Immature natural killer cell (primary cell): ENCODE results near the gene SERPINB6. TPM values are rescaled to one million over a fixed set of nuclear protein-coding genes. Genes with fewer than 3 reads are reported as not detected.
A peak's percentile ranks its signal among the peaks of the same experiment; 100 is the strongest.
"Not testable (repeated sequence)": the region's sequence is repeated elsewhere in the genome, so short reads cannot be mapped to it uniquely, and the experiment has no call there.

Experiments used
- DNase-seq, 3 donors: peaks; one replicate each; pipeline ENCODE4 v3.0.0; 2022; ENCODE audit warnings: mixed read lengths in 1 of 3
- H3K27ac Mint-ChIP-seq, 6 donors: one replicate each; pipeline ENCODE4 v1.8.0; 2020; ENCODE audit warnings: mixed read lengths in 6 of 6, mild to moderate bottlenecking in 5 of 6, inconsistent platforms in 4 of 6, moderate library complexity in 3 of 6
- H3K27me3 Mint-ChIP-seq, 3 donors: one replicate each; pipeline ENCODE4 v1.8.0; 2020 to 2021; ENCODE audit warnings: low read depth in 3 of 3, mild to moderate bottlenecking in 3 of 3, mixed read lengths in 3 of 3, moderate library complexity in 3 of 3, inconsistent platforms in 1 of 3
- H3K36me3 Mint-ChIP-seq, 3 donors: one replicate each; pipeline ENCODE4 v1.8.0; 2020; ENCODE audit warnings: mixed read lengths in 3 of 3, inconsistent platforms in 2 of 3, mild to moderate bottlenecking in 2 of 3
- H3K4me1 Mint-ChIP-seq, 2 donors: one replicate each; pipeline ENCODE4 v1.8.0; 2020; ENCODE audit warnings: inconsistent platforms in 2 of 2, mild to moderate bottlenecking in 2 of 2, mixed read lengths in 2 of 2, moderate library complexity in 1 of 2
- H3K4me3 Mint-ChIP-seq, 5 donors: one replicate each; pipeline ENCODE4 v1.8.0; 2020; ENCODE audit warnings: mild to moderate bottlenecking in 5 of 5, mixed read lengths in 5 of 5, inconsistent platforms in 3 of 5, moderate library complexity in 3 of 5
- H3K9me3 Mint-ChIP-seq, 6 donors: one replicate each; pipeline ENCODE4 v1.8.0; 2020; ENCODE audit warnings: mild to moderate bottlenecking in 6 of 6, mixed read lengths in 6 of 6, inconsistent platforms in 4 of 6, moderate library complexity in 3 of 6
- polyA plus RNA-seq, 3 donors: library from polyadenylated mRNA; unstranded; fragments of 300-500 nt; fragmentation: Illumina TruSeq; gene quantifications; one replicate each; pipeline ENCODE4 v1.2.3, GENCODE V29; 2021

The SERPINB6 gene
- polyA plus RNA-seq, 3 donors from 2014 or later = 196 to 243 (median 199) TPM

DNA sequence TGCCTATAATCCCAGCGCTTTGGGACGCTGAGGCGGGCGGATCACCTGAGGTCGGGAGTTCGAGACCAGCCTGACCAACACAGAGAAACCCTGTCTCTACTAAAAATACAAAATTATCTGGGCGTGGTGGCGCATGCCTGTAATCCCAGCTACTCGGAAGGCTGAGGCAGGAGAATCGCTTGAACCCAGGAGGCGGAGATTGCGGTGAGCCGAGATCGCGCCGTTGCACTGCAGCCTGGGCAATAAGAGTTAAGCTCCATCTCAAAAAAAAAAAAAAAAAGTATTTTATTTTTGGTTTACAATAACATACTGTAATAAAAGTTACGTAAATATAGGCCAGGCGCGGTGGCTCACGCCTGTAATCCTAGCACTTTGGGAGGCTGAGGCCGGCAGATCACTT lies 29.3 kb downstream of the SERPINB6 start:
- not testable (repeated sequence) for H3K9me3 Mint-ChIP-seq, H3K36me3 Mint-ChIP-seq, DNase-seq
- H3K4me1 Mint-ChIP-seq = peaks cover 60 to 80% of the 10 kb centered on the region in 2 donors
- H3K27ac Mint-ChIP-seq = peak overlapping the region; percentile 93 to 97 (median 96)
- peaks cover 12 to 27% (median 19%) of the 10 kb centered on the region in 3 donors for H3K27me3 Mint-ChIP-seq
- peak overlapping the region in 4 of 5 donors; percentile 70 to 85 (median 80) for H3K4me3 Mint-ChIP-seq

DNA sequence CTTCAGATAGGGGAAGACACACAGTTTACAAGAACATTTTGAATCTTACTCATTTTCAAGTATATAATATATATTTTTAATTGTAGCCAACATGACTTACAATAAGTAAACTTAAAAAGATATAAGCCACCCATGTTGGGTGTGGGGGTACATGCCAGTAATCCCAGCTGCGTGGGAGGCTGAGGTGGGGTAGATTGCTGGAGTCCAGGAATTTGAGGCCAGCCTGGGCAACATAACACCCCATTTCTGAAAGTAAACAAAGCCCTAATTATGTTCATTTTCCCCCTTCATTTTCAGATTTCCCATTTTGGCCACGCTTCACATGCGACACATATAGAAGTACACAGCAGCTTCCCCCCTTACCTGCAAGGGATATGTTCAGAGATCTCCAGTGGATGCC lies 30.5 kb downstream of the SERPINB6 start:
- peak overlapping the region; percentile 62 to 85 (median 79) for H3K4me3 Mint-ChIP-seq
- peaks cover 0 to 11% (median 2%) of the 10 kb centered on the region in 3 donors for H3K36me3 Mint-ChIP-seq
- H3K27me3 Mint-ChIP-seq = peaks cover 17 to 30% (median 29%) of the 10 kb centered on the region in 3 donors
- peaks cover 70 to 88% of the 10 kb centered on the region in 2 donors for H3K4me1 Mint-ChIP-seq
- H3K9me3 Mint-ChIP-seq = peaks cover 0 to 14% (median 6%) of the 10 kb centered on the region in 6 donors
- peak overlapping the region; percentile 92 to 95 (median 94) for H3K27ac Mint-ChIP-seq
- no peak for DNase-seq

DNA sequence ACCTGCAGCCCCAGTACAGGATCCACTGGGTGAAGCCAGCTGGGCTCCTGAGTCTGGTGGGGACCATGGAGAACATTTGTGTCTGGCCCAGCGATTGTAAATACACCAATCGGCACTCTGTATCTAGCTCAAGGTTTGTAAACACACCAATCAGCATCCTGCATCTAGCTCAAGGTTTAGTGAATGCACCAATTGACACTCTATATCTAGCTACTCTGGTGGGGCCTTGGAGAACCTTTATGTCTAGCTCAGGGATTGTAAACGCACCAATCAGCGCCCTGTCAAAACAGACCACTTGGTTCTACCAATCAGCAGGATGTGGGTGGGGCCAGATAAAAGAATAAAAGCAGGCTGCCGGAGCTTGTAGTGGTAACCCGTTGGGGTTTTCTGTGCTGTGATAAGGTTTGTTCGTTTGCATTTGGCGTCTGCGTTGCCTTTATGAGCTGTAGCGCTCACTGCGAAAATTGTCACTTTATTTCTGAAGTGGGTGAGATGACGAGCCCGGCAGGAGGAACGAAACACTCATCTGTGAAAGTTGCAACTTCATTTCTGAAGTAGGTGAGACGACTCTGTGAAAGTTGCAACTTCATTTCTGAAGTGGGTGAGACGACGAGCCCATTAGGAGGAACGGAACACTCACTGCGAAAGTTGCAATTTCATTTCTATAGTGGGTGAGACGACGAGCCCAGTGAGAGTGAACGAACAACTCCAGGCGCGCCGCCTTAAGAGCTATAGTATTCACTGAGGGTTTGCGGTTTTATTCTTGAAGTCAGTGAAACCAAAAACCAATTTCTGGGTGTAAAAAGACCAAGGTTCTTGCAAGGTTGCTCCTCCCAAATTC lies 31.1 kb downstream of the SERPINB6 start:
- H3K27me3 Mint-ChIP-seq = peaks cover 17 to 30% (median 30%) of the 10 kb centered on the region in 3 donors
- H3K27ac Mint-ChIP-seq = peak overlapping the region; percentile 92 to 95 (median 94)
- H3K4me3 Mint-ChIP-seq = peak overlapping the region; percentile 74 to 85 (median 79)
- H3K36me3 Mint-ChIP-seq = peaks cover 0 to 11% (median 0%) of the 10 kb centered on the region in 3 donors
- H3K4me1 Mint-ChIP-seq = peaks cover 72 to 87% of the 10 kb centered on the region in 2 donors
- H3K9me3 Mint-ChIP-seq = peaks cover 0 to 14% (median 7%) of the 10 kb centered on the region in 6 donors
- peak; percentile 80 to 86 (median 81) for DNase-seq

DNA sequence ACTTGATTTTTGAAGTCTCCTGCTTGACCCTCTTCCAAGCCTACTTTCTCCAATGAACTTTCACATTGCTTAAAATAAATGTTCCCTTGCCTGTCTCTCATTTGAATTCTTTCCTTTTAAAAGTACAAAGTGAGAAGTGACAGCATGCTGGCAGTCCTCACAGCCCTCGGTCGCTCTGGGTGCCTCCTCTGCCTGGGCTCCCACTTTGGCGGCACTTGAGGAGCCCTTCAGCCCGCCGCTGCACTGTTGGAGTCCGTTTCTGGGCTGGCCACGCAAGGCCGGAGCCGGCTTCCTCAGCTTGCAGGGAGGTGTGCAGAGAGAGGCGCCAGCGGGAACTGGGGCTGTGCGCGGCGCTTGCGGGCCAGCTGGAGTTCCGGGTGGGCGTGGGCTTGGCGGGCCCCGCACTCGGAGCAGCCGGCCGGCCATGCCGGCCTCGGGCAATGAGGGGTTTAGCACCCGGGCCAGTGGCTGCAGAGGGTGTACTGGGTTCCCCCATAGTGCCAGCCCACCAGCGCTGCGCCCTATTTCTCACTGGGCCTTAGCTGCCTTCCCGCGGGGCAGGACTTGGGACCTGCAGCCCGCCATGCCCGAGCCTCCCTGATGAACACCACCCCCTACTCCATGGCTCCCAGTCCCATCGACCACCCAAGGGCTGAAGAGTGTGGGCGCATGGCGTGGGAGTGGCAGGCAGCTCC lies 31.9 kb downstream of the SERPINB6 start:
- H3K36me3 Mint-ChIP-seq = peaks cover 0 to 8% (median 0%) of the 10 kb centered on the region in 3 donors
- peaks cover 13 to 30% (median 30%) of the 10 kb centered on the region in 3 donors for H3K27me3 Mint-ChIP-seq
- H3K4me3 Mint-ChIP-seq = peak overlapping the region; percentile 74 to 85 (median 79)
- peaks cover 0 to 14% (median 7%) of the 10 kb centered on the region in 6 donors for H3K9me3 Mint-ChIP-seq
- peaks cover 70 to 81% of the 10 kb centered on the region in 2 donors for H3K4me1 Mint-ChIP-seq
- no peak for DNase-seq
- H3K27ac Mint-ChIP-seq = peak overlapping the region; percentile 92 to 95 (median 94)

DNA sequence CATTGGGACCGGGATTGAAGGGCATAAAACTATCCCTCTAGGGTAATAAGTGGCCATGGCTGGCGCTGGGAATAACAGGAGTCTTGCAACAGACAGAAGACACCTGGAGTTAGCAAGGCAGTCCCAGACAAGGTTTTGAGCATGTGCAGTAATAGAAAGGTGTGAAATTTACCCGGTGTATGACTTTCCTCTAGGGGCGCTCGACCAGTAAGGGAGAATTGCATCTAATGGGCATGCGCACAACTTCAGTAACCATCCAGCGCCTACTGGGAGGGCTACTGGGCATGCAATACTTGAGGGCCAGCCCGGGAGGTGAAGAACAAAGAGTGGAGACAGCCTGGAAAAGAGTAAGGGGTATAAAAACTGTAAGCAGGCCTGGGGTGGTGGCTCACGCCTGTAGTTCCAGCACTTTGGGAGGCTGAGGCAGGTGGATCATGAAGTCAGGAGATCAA lies 32.7 kb downstream of the SERPINB6 start:
- H3K4me3 Mint-ChIP-seq = peak overlapping the region in 4 of 5 donors; percentile 52 to 87 (median 59)
- H3K9me3 Mint-ChIP-seq = peaks cover 0 to 14% (median 7%) of the 10 kb centered on the region in 6 donors
- DNase-seq = no peak
- peaks cover 12 to 30% (median 30%) of the 10 kb centered on the region in 3 donors for H3K27me3 Mint-ChIP-seq
- H3K27ac Mint-ChIP-seq = peak overlapping the region; percentile 61 to 95 (median 78)
- peaks cover 0 to 8% (median 0%) of the 10 kb centered on the region in 3 donors for H3K36me3 Mint-ChIP-seq
- H3K4me1 Mint-ChIP-seq = peaks cover 68 to 73% of the 10 kb centered on the region in 2 donors

DNA sequence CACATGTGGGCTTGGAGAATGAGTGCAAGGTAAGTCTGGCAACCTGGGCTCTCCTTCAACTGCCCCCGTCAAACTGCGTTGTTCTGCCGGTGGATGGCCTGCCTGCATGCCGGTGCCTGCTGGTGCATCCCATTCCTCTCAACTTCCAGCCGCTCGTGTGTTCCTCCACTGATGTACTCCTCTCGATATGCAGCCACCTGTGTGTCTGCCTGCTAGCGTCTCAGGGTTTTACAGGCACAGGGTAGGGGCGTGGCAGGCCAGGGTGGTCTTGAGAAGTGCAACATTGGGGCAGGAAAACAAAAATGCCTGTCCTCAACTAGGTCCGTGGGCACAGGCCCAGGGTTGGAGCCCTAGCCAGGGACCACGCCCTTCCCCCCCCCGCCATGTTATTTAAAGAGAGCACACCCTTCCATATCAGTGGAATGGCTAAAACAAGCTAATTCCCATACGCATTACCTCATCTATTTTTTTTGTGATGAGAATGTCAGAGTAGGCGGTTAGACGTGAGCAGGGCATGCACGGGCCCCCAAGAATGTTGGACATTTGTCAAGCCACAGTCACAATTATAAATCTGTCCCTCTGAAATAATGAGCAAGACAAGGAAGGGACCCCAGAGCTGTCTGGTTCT lies 33.2 kb downstream of the SERPINB6 start:
- DNase-seq = no peak
- H3K27ac Mint-ChIP-seq = peak overlapping the region in 5 of 6 donors; percentile 90 to 96 (median 93)
- peaks cover 0 to 8% (median 0%) of the 10 kb centered on the region in 3 donors for H3K36me3 Mint-ChIP-seq
- H3K9me3 Mint-ChIP-seq = peaks cover 0 to 14% (median 7%) of the 10 kb centered on the region in 6 donors
- H3K4me3 Mint-ChIP-seq = peak overlapping the region in 4 of 5 donors; percentile 66 to 87 (median 82)
- peaks cover 12 to 30% (median 30%) of the 10 kb centered on the region in 3 donors for H3K27me3 Mint-ChIP-seq
- peaks cover 62 to 68% of the 10 kb centered on the region in 2 donors for H3K4me1 Mint-ChIP-seq

DNA sequence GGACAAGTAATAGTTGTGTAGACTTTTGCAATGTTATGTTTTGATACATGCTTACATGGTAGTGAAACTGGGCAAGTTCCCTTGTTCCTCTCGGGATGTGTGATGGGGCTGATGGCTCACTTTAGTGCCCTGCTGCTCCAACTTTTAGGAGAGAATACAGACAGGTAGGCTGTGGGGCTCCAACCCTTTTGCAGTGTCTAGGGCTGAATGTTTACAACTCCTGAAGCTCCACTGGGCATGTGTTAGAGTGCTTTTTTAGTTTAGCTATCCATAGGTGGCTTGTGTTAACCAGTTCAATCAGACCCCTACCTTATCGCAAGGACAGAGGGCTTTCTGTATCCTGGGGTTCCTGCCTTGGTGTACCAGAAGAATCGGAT lies 33.8 kb downstream of the SERPINB6 start:
- Mint-ChIP-seq H3K9me3 (peaks cover 0 to 14% (median 7%) of the 10 kb centered on the region in 6 donors), H3K4me3 (peak overlapping the region; percentile 68 to 87 (median 82)), H3K27me3 (peaks cover 11 to 29% (median 26%) of the 10 kb centered on the region in 3 donors), H3K27ac (peak overlapping the region; percentile 90 to 96 (median 92)), H3K36me3 (peaks cover 0 to 8% (median 0%) of the 10 kb centered on the region in 3 donors), H3K4me1 (peaks cover 57 to 63% of the 10 kb centered on the region in 2 donors)
- DNase-seq = no peak

DNA sequence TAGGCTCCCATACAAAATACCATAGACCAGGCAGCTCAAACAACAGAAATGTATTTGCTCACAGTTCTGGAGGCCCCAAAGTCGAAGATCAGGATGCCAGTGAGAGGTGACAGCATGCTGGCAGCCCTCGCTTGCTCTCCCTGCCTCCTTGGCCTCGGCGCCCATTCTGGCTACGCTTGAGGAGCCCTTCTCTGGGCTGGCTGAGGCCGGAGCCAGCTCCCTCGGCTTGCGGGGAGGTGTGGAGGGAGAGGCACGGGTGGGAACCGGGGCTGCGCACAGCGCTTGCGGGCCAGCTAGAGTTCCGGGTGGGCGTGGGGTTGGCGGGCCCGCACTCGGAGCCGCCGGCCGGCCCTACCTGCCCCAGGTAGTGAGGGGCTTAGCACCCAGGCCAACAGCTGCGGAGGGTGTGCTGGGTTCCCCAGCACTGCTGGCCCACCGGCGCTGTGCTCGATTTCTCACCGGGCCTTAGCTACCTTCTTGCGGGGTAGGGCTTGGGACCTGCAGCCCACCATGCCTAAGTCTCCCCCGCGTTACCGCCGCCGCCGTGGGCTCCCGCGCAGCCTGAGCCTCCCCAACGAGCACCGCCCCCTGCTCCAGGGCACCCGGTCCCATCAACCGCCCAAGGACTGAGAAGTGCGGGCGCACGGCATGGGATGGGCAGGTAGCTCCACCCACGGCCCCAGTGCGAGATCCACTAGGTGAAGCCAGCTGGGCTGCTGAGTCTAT lies 35.6 kb downstream of the SERPINB6 start:
- H3K27me3 Mint-ChIP-seq = peaks cover 9 to 26% (median 24%) of the 10 kb centered on the region in 3 donors
- DNase-seq = no peak
- peaks cover 0 to 14% (median 7%) of the 10 kb centered on the region in 6 donors for H3K9me3 Mint-ChIP-seq
- peaks cover 51 to 59% of the 10 kb centered on the region in 2 donors for H3K4me1 Mint-ChIP-seq
- H3K4me3 Mint-ChIP-seq = no peak overlapping the region
- peak overlapping the region in 3 of 6 donors; percentile 63 to 91 (median 66) for H3K27ac Mint-ChIP-seq
- H3K36me3 Mint-ChIP-seq = peaks cover 0 to 8% (median 0%) of the 10 kb centered on the region in 3 donors

DNA sequence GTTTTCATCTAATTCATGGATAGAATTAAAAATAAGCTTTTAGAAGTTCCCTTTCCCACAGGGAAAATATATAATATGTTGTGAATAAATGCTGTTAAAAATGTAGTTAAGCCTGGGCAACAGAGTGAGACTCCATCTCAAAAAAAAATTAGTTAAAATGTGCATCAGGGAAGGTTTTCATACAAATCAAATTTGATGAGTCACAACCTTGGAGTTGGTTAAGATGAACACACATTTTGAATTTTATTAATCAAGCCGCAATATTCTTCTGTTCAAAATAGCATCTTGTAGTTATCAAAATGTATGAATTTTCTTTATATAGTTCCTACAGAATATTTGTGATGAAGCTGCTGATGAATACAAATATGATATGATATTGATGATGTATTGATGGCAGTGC lies 37.3 kb downstream of the SERPINB6 start:
- peaks cover 5 to 18% (median 17%) of the 10 kb centered on the region in 3 donors for H3K27me3 Mint-ChIP-seq
- H3K36me3 Mint-ChIP-seq = peaks cover 0 to 4% (median 0%) of the 10 kb centered on the region in 3 donors
- DNase-seq = no peak
- peaks cover 0 to 10% (median under 1%) of the 10 kb centered on the region in 6 donors for H3K9me3 Mint-ChIP-seq
- H3K27ac Mint-ChIP-seq = no peak overlapping the region
- H3K4me1 Mint-ChIP-seq = peaks cover 39 to 48% of the 10 kb centered on the region in 2 donors
- H3K4me3 Mint-ChIP-seq = no peak overlapping the region

DNA sequence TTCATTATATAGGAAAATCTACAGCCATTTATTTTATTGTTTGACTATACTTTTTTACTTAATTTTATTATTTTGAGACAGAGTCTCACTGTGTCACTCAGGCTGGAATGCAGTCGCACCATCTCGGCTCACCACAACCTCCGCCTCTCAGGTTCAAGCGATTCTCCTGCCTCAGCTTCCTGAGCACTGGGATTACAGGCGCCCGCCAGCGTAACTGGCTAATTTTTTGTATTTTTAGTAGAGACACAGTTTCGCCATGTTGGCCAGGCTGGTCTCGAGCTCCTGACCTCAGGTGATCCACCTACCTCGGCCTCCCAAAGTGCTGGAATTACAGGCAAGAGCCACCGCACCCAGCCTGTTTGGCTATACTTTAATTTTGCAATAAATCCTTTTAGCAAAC lies 38.5 kb downstream of the SERPINB6 start:
- Mint-ChIP-seq H3K4me1 (peaks cover 30 to 37% of the 10 kb centered on the region in 2 donors), H3K27me3 (peaks cover 7 to 18% (median 9%) of the 10 kb centered on the region in 3 donors)
- H3K36me3 Mint-ChIP-seq, H3K9me3 Mint-ChIP-seq, DNase-seq, H3K4me3 Mint-ChIP-seq, H3K27ac Mint-ChIP-seq: not testable (repeated sequence)

DNA sequence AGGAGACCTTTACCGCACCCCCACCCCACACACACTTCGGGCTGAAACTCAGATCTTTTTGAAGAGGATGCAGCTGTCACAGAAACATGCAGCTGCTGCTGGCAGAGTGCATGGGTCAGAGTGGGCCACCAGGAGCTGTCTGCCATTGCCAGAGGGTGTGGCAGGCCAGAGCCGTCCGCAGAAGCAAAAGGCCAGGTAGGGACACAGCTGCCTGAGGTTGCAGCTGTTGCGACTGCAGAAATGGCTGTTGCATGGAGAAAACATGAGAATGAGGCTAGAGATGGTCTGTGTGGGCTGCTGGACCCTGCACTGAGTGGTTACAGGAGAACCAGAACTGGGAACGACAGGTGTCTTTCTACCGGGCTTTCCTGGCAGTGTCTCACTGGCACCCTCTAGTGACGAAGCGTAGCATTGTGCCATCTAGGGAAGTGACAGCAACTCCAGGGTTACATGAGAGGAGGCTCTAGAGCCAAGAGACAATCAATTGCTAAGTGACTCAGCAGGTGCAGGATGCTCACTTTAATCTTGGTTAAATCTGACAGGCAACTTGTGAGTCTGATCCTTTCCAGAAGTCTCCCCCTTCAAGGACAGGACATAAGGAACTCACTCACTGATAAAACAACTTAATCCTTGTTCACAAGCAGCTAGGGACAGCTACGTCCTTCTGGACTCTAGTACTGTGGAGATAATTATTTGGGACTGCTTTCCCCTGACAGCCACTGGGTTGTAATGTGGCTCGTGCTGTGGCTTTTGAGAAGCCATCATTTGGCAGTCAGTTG lies 39.2 kb downstream of the SERPINB6 start:
- Mint-ChIP-seq H3K9me3 (peaks cover 0 to 8% (median 4%) of the 10 kb centered on the region in 6 donors), H3K4me3 (peak overlapping the region in 2 of 5 donors; percentile 56 to 72), H3K27me3 (peaks cover 7 to 16% (median 8%) of the 10 kb centered on the region in 3 donors), H3K4me1 (peaks cover 23 to 30% of the 10 kb centered on the region in 2 donors), H3K27ac (peak overlapping the region in 4 of 6 donors; percentile 8 to 51 (median 31)), H3K36me3 (peaks cover 0 to 4% (median 0%) of the 10 kb centered on the region in 3 donors)
- DNase-seq = peak; percentile 73 to 79 (median 76)

DNA sequence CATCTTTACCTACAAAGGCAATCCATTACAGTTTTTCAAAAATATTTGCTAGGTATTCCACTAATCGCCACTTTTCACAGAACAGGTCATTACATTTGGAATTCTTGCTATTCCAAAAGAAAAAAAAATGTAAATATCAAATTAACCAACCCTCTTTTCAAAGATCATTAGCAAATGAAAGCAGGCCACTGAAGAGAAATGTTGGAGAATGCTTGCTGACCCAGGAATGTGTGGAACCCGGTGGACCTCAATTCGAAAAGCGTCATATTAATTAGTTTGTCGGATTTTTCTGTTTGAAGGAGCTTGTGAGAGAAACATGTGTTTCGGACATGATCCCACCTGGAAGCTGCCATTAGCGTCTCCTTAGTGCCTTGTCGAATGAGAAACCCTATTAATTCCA lies 40.3 kb downstream of the SERPINB6 start:
- Mint-ChIP-seq H3K36me3 (no peaks in the 10 kb centered on the region), H3K4me3 (no peak overlapping the region), H3K9me3 (peaks cover 0 to 5% (median 2%) of the 10 kb centered on the region in 6 donors), H3K4me1 (peaks cover 12 to 19% of the 10 kb centered on the region in 2 donors), H3K27ac (no peak overlapping the region), H3K27me3 (peaks cover 2 to 7% (median 4%) of the 10 kb centered on the region in 3 donors)
- DNase-seq = no peak
